Measurements from ENCODE around the gene ITPR1. TPM values are rescaled to one million over a fixed set of nuclear protein-coding genes. Genes with fewer than 3 reads are reported as not detected.

ITPR1 gene
- total RNA-seq, 2 donors from 2014 or later = 119 to 177 TPM

DNA sequence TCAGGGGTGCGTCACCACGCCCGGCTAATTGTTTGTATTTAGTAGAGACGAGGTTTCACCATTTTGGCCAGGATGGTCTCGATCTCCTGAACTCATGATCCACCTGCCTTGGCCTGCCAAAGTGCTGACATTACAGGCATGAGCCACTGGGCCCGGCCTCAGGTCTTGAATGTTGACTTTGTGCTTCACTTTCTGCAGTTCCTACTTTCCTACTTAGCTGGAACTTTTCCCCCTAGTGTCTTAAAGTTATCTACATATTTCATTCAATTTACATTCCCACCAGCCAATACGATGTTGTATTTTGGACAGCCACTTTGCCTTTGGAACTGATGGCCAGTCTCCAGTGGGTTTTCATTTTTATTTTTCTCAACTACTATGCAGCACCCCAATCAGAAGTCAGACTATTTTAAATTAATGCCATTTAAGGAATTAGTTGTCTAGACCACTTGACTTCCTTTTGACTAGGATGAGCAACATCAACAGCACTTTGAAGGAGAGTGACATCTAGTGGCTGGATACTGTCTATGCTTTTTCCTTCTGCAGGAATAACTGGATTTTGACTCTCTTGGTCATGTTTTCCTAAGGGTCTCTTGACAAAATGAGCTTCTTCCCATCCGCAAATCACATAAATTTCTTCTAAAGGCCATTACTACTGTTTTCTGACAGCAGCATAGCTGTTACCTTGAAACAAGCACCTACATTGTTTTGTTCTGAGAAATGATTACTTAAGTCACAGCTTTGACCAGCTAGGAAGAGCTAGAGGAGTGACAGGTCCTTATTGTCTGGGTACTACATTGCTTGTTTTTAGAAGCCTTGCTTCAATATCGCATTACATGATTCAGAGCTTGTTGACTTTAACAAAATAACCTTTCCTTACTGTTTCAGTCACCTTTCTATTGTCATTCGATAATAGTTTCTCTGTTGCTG, 140.2 kb downstream of the ITPR1 start:
- Mint-ChIP-seq H3K9me3 (no peaks in the 10 kb centered on the region), H3K4me3 (no peak overlapping the region), H3K36me3 (no peaks in the 10 kb centered on the region), H3K4me1 (ENCODE audit: low read depth in 2 of 2) (peaks cover 7 to 11% of the 10 kb centered on the region in 2 donors), H3K27me3 (no peaks in the 10 kb centered on the region), H3K27ac (peak overlapping the region in 1 of 2 donors; percentile 73)
- ATAC-seq (peak; percentile 55 to 57), DNase-seq (ENCODE audit: low spot score) (no peak)

DNA sequence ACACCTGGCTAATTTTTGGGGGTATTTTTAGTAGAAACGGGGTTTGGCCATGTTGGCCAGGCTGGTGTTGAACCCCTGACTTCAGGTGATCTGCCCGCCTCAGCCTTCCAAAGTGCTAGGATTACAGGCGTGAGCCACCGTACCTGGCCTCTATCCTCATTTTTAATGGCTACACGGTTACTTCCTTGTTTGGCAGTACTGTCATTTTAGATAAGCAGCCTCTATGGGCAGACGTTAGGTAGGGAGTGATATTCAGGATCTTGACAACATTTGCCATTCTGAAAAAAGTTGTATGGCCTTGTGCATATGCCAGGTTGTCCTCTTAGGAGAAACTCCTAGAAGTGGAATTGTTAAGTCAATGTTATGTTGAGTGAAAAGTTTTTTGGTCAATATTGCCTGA, 141.7 kb downstream of the ITPR1 start:
- Mint-ChIP-seq H3K36me3 (no peaks in the 10 kb centered on the region), H3K4me1 (ENCODE audit: low read depth in 2 of 2) (peaks cover 7 to 11% of the 10 kb centered on the region in 2 donors), H3K27me3 (no peaks in the 10 kb centered on the region), H3K9me3 (no peaks in the 10 kb centered on the region), H3K4me3 (no peak overlapping the region), H3K27ac (peak overlapping the region in 1 of 2 donors; percentile 54)
- DNase-seq (ENCODE audit: low spot score) = no peak
- ATAC-seq = no peak

DNA sequence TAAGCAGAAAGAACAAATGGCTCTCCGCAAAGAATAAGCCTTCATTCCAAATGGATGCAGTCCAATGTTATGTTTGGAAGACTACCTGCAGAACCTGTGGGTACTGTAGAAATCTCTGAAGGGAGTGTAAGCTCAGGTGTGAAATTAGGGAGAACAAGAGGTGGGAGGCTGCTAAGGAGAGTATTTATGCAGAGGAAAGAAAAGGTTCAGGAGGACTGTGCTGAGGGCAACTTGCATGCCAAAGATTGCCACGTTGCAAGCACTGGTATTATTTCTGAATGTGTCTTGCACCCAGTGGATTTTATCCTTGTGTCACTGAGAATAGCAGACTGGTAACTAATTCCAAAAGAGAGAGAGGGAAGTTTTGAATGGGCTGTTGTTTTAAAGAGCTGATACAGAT, 144.1 kb downstream of the ITPR1 start:
- Mint-ChIP-seq H3K4me1 (ENCODE audit: low read depth in 2 of 2) (peaks cover 7% of the 10 kb centered on the region in 2 donors), H3K4me3 (no peak overlapping the region), H3K9me3 (no peaks in the 10 kb centered on the region), H3K36me3 (peaks cover 6% of the 10 kb centered on the region), H3K27me3 (no peaks in the 10 kb centered on the region), H3K27ac (no peak overlapping the region)
- ATAC-seq (no peak), DNase-seq (ENCODE audit: low spot score) (no peak)

DNA sequence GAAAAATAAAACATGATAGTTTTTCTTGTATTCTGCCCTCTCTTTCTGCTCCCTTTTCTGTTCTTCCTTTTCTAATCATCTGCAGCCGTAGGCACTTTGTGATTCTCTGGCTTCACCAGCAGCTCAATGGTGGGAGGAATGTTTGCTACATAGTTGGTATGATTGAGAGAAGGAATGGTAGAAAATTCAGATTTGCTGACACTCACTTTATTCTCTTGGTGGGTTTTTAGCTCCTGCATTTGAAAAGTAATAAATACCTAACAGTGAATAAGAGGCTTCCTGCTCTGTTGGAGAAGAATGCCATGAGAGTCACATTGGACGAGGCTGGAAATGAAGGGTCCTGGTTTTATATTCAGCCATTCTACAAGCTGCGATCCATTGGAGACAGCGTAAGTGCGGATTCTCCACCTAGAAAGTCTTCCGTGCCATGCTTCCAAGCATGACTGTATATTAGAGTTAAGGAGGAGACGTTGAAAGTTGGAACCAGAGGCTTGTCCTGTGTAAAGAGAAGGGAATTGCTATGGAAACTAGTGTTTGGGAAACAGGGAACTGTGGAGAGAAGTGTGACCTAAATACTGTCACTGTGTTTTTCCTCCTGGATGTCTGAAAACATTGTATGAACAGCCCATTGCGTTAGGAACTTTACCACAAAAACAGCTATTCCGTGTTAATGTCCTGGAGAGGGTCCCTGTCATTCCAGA, 148.9 kb downstream of the ITPR1 start:
- ATAC-seq = no peak

DNA sequence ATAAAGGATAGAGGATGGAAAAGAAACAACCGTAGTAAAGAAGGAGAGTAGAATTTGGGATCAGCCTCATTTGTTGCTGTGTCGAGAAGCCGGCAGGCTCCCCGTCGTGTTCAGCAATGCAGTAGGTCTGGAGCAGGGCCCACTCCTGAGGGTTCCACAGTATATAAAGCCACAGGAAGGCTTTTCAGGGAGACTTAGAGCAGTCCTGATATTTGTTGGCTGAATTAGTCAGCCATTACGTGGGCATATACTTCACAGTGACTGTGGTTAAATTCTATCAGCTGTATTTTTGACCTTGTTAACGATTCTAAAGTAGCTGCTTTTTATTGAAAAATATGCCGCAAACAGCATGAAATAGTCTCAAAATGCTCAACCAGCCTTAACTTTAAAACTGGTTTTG, 149.5 kb downstream of the ITPR1 start:
- no peak overlapping the region for H3K4me3 Mint-ChIP-seq
- peaks cover 0 to 2% of the 10 kb centered on the region in 2 donors for H3K4me1 Mint-ChIP-seq (ENCODE audit: low read depth in 2 of 2)
- DNase-seq (ENCODE audit: low spot score) (no peak), ATAC-seq (no peak)
- H3K9me3 Mint-ChIP-seq = no peaks in the 10 kb centered on the region
- H3K36me3 Mint-ChIP-seq = peaks cover 15% of the 10 kb centered on the region
- no peaks in the 10 kb centered on the region for H3K27me3 Mint-ChIP-seq
- no peak overlapping the region for H3K27ac Mint-ChIP-seq

More for the DNA sequence above, 148.9 kb downstream of the ITPR1 start:
- Mint-ChIP-seq H3K27ac (no peak overlapping the region), H3K36me3 (peaks cover 15% of the 10 kb centered on the region), H3K9me3 (no peaks in the 10 kb centered on the region), H3K27me3 (no peaks in the 10 kb centered on the region), H3K4me1 (ENCODE audit: low read depth in 2 of 2) (peaks cover 0 to 2% of the 10 kb centered on the region in 2 donors), H3K4me3 (no peak overlapping the region)
- DNase-seq (ENCODE audit: low spot score) = no peak

DNA sequence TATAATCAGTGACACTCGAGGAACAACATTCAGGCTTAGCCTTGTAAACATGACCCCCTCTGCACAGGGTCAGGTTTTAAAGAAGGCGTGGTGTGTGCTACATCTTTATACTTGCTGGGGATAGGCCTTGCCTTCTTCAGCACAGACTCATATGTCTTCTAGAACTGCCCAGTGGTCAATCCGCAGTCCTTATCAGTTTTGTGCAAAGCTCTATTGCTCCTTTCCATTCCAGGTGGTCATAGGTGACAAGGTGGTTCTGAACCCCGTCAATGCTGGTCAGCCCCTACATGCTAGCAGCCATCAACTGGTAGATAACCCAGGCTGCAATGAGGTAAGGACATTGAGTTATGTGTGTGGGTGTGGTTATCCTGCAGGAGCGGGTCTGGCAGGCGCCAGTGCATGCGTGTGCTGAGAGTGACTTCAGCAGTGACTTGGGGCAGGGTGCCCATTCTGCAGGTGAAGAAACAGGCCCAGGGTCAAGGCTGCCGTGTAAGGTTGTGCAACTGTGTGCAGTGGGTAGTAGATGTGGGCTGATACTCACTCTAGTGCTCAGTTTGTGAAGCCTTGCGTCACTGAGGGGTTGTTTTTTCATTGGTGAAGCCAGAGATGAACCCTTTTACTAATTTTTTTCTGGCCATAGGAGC, 150.9 kb downstream of the ITPR1 start:
- Mint-ChIP-seq H3K27ac (no peak overlapping the region), H3K9me3 (no peaks in the 10 kb centered on the region), H3K4me1 (ENCODE audit: low read depth in 2 of 2) (peaks cover 0 to 2% of the 10 kb centered on the region in 2 donors), H3K4me3 (no peak overlapping the region), H3K36me3 (peaks cover 15% of the 10 kb centered on the region), H3K27me3 (no peaks in the 10 kb centered on the region)
- ATAC-seq (no peak), DNase-seq (ENCODE audit: low spot score) (no peak)

DNA sequence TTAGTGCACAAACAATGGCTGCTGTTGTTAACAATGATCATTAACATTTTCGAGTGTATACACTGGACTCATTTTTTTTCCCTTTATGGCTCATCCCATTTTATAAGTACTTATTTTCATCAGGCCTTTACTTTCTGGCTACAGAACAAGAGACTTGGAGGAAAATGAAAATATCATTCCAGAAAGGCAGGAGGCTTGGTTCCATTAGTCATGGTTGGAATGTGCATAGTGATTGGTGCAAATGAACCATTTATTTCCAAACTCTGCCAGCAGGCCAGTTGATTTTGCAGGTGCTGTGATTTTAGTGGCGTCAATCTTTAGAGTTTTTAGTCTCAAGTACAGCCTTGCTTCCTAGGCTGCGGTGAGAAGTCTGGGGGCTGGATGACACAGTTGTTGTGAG, 151.8 kb downstream of the ITPR1 start:
- no peak overlapping the region for H3K4me3 Mint-ChIP-seq
- DNase-seq (ENCODE audit: low spot score) = no peak
- peaks cover 0 to 2% of the 10 kb centered on the region in 2 donors for H3K4me1 Mint-ChIP-seq (ENCODE audit: low read depth in 2 of 2)
- H3K9me3 Mint-ChIP-seq = no peaks in the 10 kb centered on the region
- no peaks in the 10 kb centered on the region for H3K27me3 Mint-ChIP-seq
- peak overlapping the region in 1 of 2 donors; percentile 73 for H3K27ac Mint-ChIP-seq
- peaks cover 15% of the 10 kb centered on the region for H3K36me3 Mint-ChIP-seq
- ATAC-seq = no peak

DNA sequence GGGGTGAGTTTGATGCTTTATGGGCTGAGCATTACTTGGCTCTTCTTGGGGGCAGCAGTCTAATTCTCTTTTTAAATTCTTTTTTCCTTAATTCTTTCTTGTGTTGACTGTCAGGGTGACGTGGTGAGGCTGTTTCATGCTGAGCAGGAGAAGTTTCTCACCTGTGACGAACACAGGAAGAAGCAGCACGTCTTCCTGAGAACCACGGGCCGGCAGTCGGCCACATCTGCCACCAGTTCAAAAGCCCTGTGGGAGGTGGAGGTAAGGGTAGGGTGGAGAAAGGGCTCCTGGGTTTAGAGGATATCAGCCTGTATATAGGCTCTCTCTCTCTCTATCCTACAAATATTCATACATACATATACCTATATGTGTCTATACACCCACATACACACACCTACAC, 152.3 kb downstream of the ITPR1 start:
- Mint-ChIP-seq H3K27ac (peak overlapping the region in 1 of 2 donors; percentile 73), H3K4me1 (ENCODE audit: low read depth in 2 of 2) (peaks cover 0 to 2% of the 10 kb centered on the region in 2 donors), H3K9me3 (no peaks in the 10 kb centered on the region), H3K4me3 (no peak overlapping the region), H3K27me3 (no peaks in the 10 kb centered on the region), H3K36me3 (peaks cover 15% of the 10 kb centered on the region)
- DNase-seq (ENCODE audit: low spot score) (no peak), ATAC-seq (peak in 1 of 2 donors; percentile 27)

DNA sequence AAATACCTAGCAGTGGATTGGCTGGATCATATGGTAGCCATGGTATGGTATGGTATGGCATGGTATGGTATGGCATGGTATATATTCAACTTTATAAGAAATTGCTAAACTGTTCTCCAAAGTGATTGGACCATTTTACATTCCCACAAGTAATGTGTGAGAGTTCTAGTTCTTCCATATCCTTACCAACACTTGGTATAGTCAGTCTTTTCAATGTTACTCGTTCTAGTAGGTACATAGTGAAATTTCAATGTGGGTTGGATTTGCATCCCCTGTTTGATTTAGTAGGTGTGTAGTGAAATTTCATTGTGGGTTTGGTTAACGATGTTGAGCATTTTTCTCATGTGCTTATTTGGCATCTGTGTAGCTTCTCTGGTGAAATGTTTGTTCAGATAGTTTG, 154.3 kb downstream of the ITPR1 start:
- no peak overlapping the region for H3K4me3 Mint-ChIP-seq
- DNase-seq (ENCODE audit: low spot score) (no peak), ATAC-seq (no peak)
- H3K4me1 Mint-ChIP-seq (ENCODE audit: low read depth in 2 of 2) = peaks cover 0 to 2% of the 10 kb centered on the region in 2 donors
- H3K36me3 Mint-ChIP-seq = peaks cover 8% of the 10 kb centered on the region
- no peak overlapping the region for H3K27ac Mint-ChIP-seq
- H3K27me3 Mint-ChIP-seq = no peaks in the 10 kb centered on the region
- no peaks in the 10 kb centered on the region for H3K9me3 Mint-ChIP-seq

DNA sequence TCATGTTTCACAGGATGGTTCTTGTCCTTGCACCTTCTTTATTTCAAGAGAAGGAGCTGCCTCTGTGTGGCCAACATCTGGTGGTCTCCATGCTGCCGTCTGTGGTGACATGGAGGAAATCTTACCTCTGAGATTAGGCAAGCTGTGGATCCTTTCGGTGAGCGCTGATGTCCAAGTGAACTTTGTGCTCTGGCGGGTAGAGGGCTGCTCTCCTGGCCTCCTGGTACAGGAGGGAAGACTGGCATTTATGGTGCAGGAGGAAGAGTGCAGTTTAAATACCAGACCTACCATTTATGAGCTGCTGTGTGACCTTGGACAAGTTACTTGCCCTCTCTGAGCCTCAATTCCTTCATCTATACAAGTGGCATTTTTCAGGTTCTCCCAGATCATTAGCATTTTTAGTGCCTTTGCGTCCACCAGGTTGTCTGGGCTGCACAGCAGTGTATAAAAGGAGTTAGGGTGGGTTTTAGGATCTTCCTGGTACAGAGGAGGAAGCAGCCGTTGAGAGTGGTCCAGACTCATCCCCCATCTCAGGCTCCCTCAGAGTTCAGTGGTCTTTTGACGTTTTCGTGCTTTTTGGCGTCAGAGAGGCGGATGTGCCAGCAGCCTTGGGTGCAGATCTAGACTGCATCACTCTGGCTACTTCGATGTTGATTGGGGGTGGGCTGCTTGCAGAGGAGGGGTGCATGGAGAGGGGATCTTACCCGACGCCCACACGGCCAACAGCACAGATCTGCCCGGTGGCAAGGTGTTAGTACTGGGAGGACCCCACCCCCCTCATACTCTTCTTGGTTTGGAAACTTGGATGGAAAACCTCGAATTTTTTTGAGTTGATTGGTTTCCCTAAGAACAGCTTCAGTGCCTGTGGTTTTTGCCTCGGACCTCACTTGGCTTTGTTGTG, 162.2 kb downstream of the ITPR1 start:
- Mint-ChIP-seq H3K27ac (peak overlapping the region in 1 of 2 donors; percentile 14), H3K9me3 (no peaks in the 10 kb centered on the region), H3K4me3 (no peak overlapping the region), H3K4me1 (ENCODE audit: low read depth in 2 of 2) (no peaks in the 10 kb centered on the region), H3K36me3 (no peaks in the 10 kb centered on the region), H3K27me3 (no peaks in the 10 kb centered on the region)
- ATAC-seq (peak in 1 of 2 donors; percentile 22), DNase-seq (ENCODE audit: low spot score) (no peak)

DNA sequence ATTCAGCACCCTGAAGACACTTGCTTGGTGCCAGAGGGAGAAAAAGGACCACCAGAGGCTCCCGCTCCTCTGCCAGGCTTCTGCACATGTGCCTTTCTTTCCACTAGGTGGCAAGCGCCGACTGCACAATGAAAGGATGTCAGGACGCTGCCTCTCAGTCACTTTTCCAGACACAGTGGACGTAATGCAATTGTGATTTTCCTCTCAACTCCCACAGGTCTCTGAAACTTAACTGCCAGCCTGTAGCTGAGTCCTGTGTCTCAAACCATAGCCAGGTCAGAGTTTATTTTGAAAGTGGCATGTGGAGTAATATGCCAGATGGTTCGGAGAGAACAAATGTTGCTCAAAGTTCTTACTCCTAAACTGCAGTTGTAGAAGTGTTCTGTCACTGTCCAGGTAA, 162.9 kb downstream of the ITPR1 start:
- Mint-ChIP-seq H3K36me3 (no peaks in the 10 kb centered on the region), H3K4me1 (ENCODE audit: low read depth in 2 of 2) (no peaks in the 10 kb centered on the region), H3K27ac (peak overlapping the region in 1 of 2 donors; percentile 14), H3K9me3 (no peaks in the 10 kb centered on the region), H3K27me3 (no peaks in the 10 kb centered on the region), H3K4me3 (no peak overlapping the region)
- ATAC-seq (no peak), DNase-seq (ENCODE audit: low spot score) (no peak)

DNA sequence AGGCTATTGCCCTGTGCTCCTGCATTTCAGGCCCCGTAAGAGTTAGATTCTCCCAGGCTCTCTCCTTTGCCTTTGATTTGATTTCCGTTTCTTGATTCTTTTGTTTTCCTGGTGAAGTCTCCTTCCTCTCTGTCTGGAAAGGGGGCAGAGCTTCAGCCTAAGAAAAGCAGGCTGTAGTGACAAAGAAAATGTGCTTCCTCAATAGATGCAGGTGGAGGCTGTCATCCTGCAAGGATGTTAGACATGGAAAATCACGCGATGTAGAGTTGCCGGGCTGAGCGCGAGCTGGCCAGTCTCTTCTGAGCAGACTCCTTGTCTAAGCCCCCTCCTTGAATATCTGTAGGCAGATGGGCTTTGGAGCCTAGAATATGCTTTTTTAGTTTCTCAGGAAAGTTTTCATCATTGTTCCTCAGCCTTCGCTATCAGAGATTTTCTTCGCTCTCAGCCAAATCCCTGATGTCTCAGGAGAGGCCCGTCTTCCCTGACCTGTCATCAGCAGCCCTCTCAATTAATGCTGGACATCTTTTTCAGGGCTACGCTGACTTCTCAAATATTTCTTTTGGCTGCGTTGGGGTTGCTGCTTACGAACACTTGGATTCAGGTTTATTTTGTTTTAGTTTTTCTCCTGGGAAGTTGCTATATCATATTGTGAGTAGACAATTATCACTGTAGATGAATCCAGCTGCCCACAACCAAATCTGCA, 163.6 kb downstream of the ITPR1 start:
- ATAC-seq (no peak), DNase-seq (ENCODE audit: low spot score) (no peak)
- Mint-ChIP-seq H3K27ac (peak overlapping the region in 1 of 2 donors; percentile 75), H3K36me3 (no peaks in the 10 kb centered on the region), H3K27me3 (no peaks in the 10 kb centered on the region), H3K9me3 (no peaks in the 10 kb centered on the region), H3K4me1 (ENCODE audit: low read depth in 2 of 2) (no peaks in the 10 kb centered on the region), H3K4me3 (no peak overlapping the region)
